H9 (cell line): ENCODE data around the gene HSPA5. TPM values are rescaled to one million over a fixed set of nuclear protein-coding genes. Genes with fewer than 3 reads are reported as not detected.

Source experiments
- DNase-seq: peaks from one replicate; pipeline ENCODE4 v3.0.0-alpha.2; 2017
- H2AFZ ChIP-seq: one replicate; pipeline ENCODE4 v1.6.1; 2013; ENCODE audit warnings: mild to moderate bottlenecking, low read length, control low read depth, moderate library complexity
- H2AK5ac ChIP-seq: 2 replicates; pipeline ENCODE4 v1.6.1; 2013; ENCODE audit warnings: low read length, control low read depth, mixed read lengths; ENCODE audit not compliant: insufficient read length
- H2BK120ac ChIP-seq: one replicate; pipeline ENCODE4 v1.6.1; 2013; ENCODE audit warnings: low read depth, mild to moderate bottlenecking, low read length, control low read depth, inconsistent platforms; ENCODE audit not compliant: poor library complexity, severe bottlenecking
- H2BK12ac ChIP-seq: 2 replicates; pipeline ENCODE4 v1.6.1; 2013; ENCODE audit warnings: low read length, control low read depth, mixed read lengths, low read depth; ENCODE audit not compliant: insufficient read length
- H2BK15ac ChIP-seq: 2 replicates; pipeline ENCODE4 v1.6.1; 2013; ENCODE audit warnings: low read depth, low read length, control low read depth
- H2BK20ac ChIP-seq: one replicate; pipeline ENCODE4 v1.6.1; 2013; ENCODE audit warnings: low read depth, mild to moderate bottlenecking, low read length, control low read depth, inconsistent platforms; ENCODE audit not compliant: poor library complexity, severe bottlenecking
- H2BK5ac ChIP-seq: 2 replicates; pipeline ENCODE4 v1.6.1; 2013; ENCODE audit warnings: low read length, control low read depth, mixed read lengths; ENCODE audit not compliant: insufficient read length
- H3K14ac ChIP-seq: 2 replicates; pipeline ENCODE4 v1.6.1; 2013; ENCODE audit warnings: low read length, control low read depth; ENCODE audit not compliant: insufficient read depth
- H3K18ac ChIP-seq: 2 replicates; pipeline ENCODE4 v1.6.1; 2013; ENCODE audit warnings: low read depth, mild to moderate bottlenecking, mixed read lengths, low read length, control low read depth; ENCODE audit not compliant: insufficient read length
- H3K23ac ChIP-seq: 2 replicates; pipeline ENCODE4 v1.6.1; 2013; ENCODE audit warnings: low read length, control low read depth, mixed read lengths, low read depth; ENCODE audit not compliant: insufficient read length
- H3K23me2 ChIP-seq: 2 replicates; pipeline ENCODE4 v1.6.1; 2013; ENCODE audit warnings: low read depth, mild to moderate bottlenecking, mixed read lengths, low read length, control low read depth; ENCODE audit not compliant: insufficient read length, poor library complexity, severe bottlenecking
- H3K27ac ChIP-seq: 2 replicates; pipeline ENCODE4 v1.5.1; 2013; ENCODE audit warnings: low read length, control low read depth, mixed read lengths, low read depth; ENCODE audit not compliant: insufficient read length
- H3K27me3 ChIP-seq: 2 replicates; pipeline ENCODE4 v1.6.1; 2013; ENCODE audit warnings: low read length, control low read depth, inconsistent platforms; ENCODE audit not compliant: insufficient read depth
- H3K4ac ChIP-seq: 2 replicates; pipeline ENCODE4 v1.6.1; 2013; ENCODE audit warnings: low read depth, mild to moderate bottlenecking, control low read depth, inconsistent platforms, low read length, moderate library complexity
- H3K4me1 ChIP-seq: 2 replicates; pipeline ENCODE4 v1.6.1; 2013; ENCODE audit warnings: low read length, control low read depth, inconsistent platforms; ENCODE audit not compliant: insufficient read depth
- H3K4me2 ChIP-seq: 2 replicates; pipeline ENCODE4 v1.6.1; 2013; ENCODE audit warnings: low read length, control low read depth, mixed read lengths; ENCODE audit not compliant: insufficient read length, insufficient read depth
- H3K56ac ChIP-seq: 2 replicates; pipeline ENCODE4 v1.6.1; 2013; ENCODE audit warnings: low read depth, mild to moderate bottlenecking, mixed read lengths, low read length, control low read depth; ENCODE audit not compliant: insufficient read length
- H3K79me1 ChIP-seq: 2 replicates; pipeline ENCODE4 v1.6.1; 2013; ENCODE audit warnings: low read depth, mild to moderate bottlenecking, moderate library complexity, low read length, control low read depth, inconsistent platforms; ENCODE audit not compliant: insufficient read depth, poor library complexity, severe bottlenecking
- H3K79me2 ChIP-seq: 2 replicates; pipeline ENCODE4 v1.6.1; 2013; ENCODE audit warnings: low read length, control low read depth, inconsistent platforms; ENCODE audit not compliant: insufficient read depth
- H3K9ac ChIP-seq: 2 replicates; pipeline ENCODE4 v1.6.1; 2013; ENCODE audit warnings: low read length, control low read depth, mixed read lengths; ENCODE audit not compliant: insufficient read length; ENCODE audit errors: extremely low read depth
- H3K9me3 ChIP-seq: one replicate; pipeline ENCODE4 v1.6.1; 2013; ENCODE audit warnings: low read depth, low read length, inconsistent platforms; ENCODE audit not compliant: control insufficient read depth
- H3T11ph ChIP-seq: one replicate; pipeline ENCODE4 v1.6.1; 2013; ENCODE audit warnings: mild to moderate bottlenecking, low read length, control low read depth, inconsistent platforms
- H4K20me1 ChIP-seq: one replicate; pipeline ENCODE4 v1.6.1; 2013; ENCODE audit not compliant: control insufficient read depth, insufficient read length, insufficient read depth
- H4K5ac ChIP-seq: 2 replicates; pipeline ENCODE4 v1.6.1; 2013; ENCODE audit warnings: low read depth, mild to moderate bottlenecking, mixed read lengths, low read length, control low read depth; ENCODE audit not compliant: insufficient read length
- H4K8ac ChIP-seq: replicated peaks from 2 replicates; pipeline ENCODE4 v1.6.1; 2013; ENCODE audit warnings: low read length, control low read depth, mixed read lengths, low read depth; ENCODE audit not compliant: insufficient read length
- H4K91ac ChIP-seq: 2 replicates; pipeline ENCODE4 v1.6.1; 2013; ENCODE audit warnings: low read depth, mild to moderate bottlenecking, moderate library complexity, mixed read lengths, low read length, control low read depth; ENCODE audit not compliant: insufficient read length
- H3K27ac Mint-ChIP-seq, 3 experiments: 2 replicates in 2 of 3; 3 replicates in 1 of 3; pipeline ENCODE4 v1.8.0; 2020 to 2021; ENCODE audit warnings: mixed read lengths in 3 of 3, mild to moderate bottlenecking in 1 of 3, moderate library complexity in 1 of 3
- H3K27me3 Mint-ChIP-seq: 2 replicates; pipeline ENCODE4 v1.8.0; 2021; ENCODE audit warnings: low read depth, mild to moderate bottlenecking, moderate library complexity, mixed read lengths
- H3K36me3 Mint-ChIP-seq, 3 experiments: 2 replicates in 2 of 3; 3 replicates in 1 of 3; pipeline ENCODE4 v1.8.0; 2020 to 2021; ENCODE audit warnings: low read depth in 3 of 3, mixed read lengths in 3 of 3; ENCODE audit not compliant: insufficient read depth in 1 of 3
- H3K4me1 Mint-ChIP-seq, 2 experiments: 2 replicates each; pipeline ENCODE4 v1.8.0; 2020; ENCODE audit warnings: mixed read lengths in 2 of 2
- H3K4me3 Mint-ChIP-seq, 2 experiments: 2 replicates in 1 of 2; 3 replicates in 1 of 2; pipeline ENCODE4 v1.8.0; 2020 to 2021; ENCODE audit warnings: mild to moderate bottlenecking in 2 of 2, mixed read lengths in 2 of 2, moderate library complexity in 1 of 2
- H3K9me3 Mint-ChIP-seq, 2 experiments: 2 replicates in 1 of 2; 3 replicates in 1 of 2; pipeline ENCODE4 v1.8.0; 2020; ENCODE audit warnings: mild to moderate bottlenecking in 2 of 2, mixed read lengths in 2 of 2, moderate library complexity in 1 of 2
- CTCF ChIP-seq: fragments of 200-600 bp; sonication (generic); conservative IDR thresholded peaks from 3 replicates; pipeline ENCODE4 v1.8.0; 2021; ENCODE audit warnings: antibody characterized with exemption, mild to moderate bottlenecking
- total RNA-seq: library from RNA; stranded (reverse); gene quantifications from 2 replicates; pipeline ENCODE4 v1.2.1, GENCODE V29; 2021

The HSPA5 gene
- total RNA-seq, 1 experiment from 2014 or later: 240 TPM

- no peak overlapping the region for H2BK5ac ChIP-seq
- H2AK5ac ChIP-seq: no peak overlapping the region
- no peaks in the 10 kb centered on the region for H3K79me1 ChIP-seq
- no peaks in the 10 kb centered on the region for H3K9me3 Mint-ChIP-seq
- H3K36me3 Mint-ChIP-seq: no peaks in the 10 kb centered on the region
- no peak overlapping the region for H2BK20ac ChIP-seq
- H3K4ac ChIP-seq: no peak overlapping the region
- no peak overlapping the region for H2BK120ac ChIP-seq
- H3K4me1 ChIP-seq: no peaks in the 10 kb centered on the region
- no peaks in the 10 kb centered on the region for H3K27me3 ChIP-seq
- no peaks in the 10 kb centered on the region for H3K23me2 ChIP-seq
- H3K4me2 ChIP-seq: no peak overlapping the region
- no peak overlapping the region for H3K18ac ChIP-seq
- H3K14ac ChIP-seq: no peak overlapping the region
- no peak overlapping the region for H3T11ph ChIP-seq
- no peak overlapping the region for H2BK15ac ChIP-seq
- no peak for DNase-seq
- no peaks in the 10 kb centered on the region for H3K79me2 ChIP-seq
- no peaks in the 10 kb centered on the region for H4K20me1 ChIP-seq
- no peaks in the 10 kb centered on the region for H3K4me1 Mint-ChIP-seq
- no peak overlapping the region for H3K23ac ChIP-seq
- H3K27ac ChIP-seq: no peak overlapping the region
- H3K56ac ChIP-seq: no peak overlapping the region
- no peaks in the 10 kb centered on the region for H3K9me3 ChIP-seq
- no peak overlapping the region for H4K91ac ChIP-seq
- no peaks in the 10 kb centered on the region for H3K27me3 Mint-ChIP-seq
- H3K27ac Mint-ChIP-seq: no peak overlapping the region; a peak in 1 of 7 replicates
- no peak overlapping the region for H3K9ac ChIP-seq
- no peak overlapping the region for H2AFZ ChIP-seq
- no peak overlapping the region for H4K8ac ChIP-seq
- no peak overlapping the region for H3K4me3 Mint-ChIP-seq
- TF ChIP-seq CTCF: no peak
- no peak overlapping the region for H4K5ac ChIP-seq
- no peak overlapping the region for H2BK12ac ChIP-seq
Observed at GRCh38 chr9:125254231-125254630, 13.1 kb upstream of the HSPA5 start.
